HCT116 (cell line): ENCODE data around the gene TMEM252. TPM values are rescaled to one million over a fixed set of nuclear protein-coding genes. Genes with fewer than 3 reads are reported as not detected.

ENCODE experiments used
- ATAC-seq: fragments of 200-7000 bp; cut with Tn5 transposase; 2 replicates; pipeline ENCODE4 v1.9.1; 2020; ENCODE audit warnings: mild to moderate bottlenecking, moderate library complexity
- BruUV-seq: library from RNA; stranded (reverse); fragments of 400-500 nt; replicated peaks from 2 replicates; lab custom pipeline; 2021; lab: Mats Ljungman, UMichigan
- CTCF ChIA-PET: fragments of 300-600 bp; sonication (Branson Sonifier 250); formaldehyde crosslinking; loops from one replicate; lab custom pipeline; 2021; ENCODE audit warnings: antibody characterized with exemption; lab: Charles Lee
- POLR2A ChIA-PET: fragments of 300-600, 350-600 bp; sonication (Branson Sonifier 250); formaldehyde crosslinking; loops from one replicate; lab custom pipeline; 2021; ENCODE audit warnings: antibody characterized with exemption; lab: Charles Lee
- RAD21 ChIA-PET, 2 experiments: fragments of 300-600 bp; sonication (Branson Sonifier 250); formaldehyde crosslinking; loops; one replicate each; lab custom pipeline; 2023; ENCODE audit warnings: low total read pairs in 2 of 2; ENCODE audit not compliant: uncharacterized antibody in 2 of 2, unreplicated experiment in 2 of 2, low non-redundant PET in 1 of 2; lab: Charles Lee
- DNase-seq: peaks from one replicate; pipeline ENCODE4 v3.0.0-alpha.2; 2010; ENCODE audit warnings: low read depth, low spot score
- H2AFZ ChIP-seq: fragments of 200-600 bp; shearing (Covaris generic), sonication (generic); 2 replicates; pipeline ENCODE4 v1.6.1; 2017; ENCODE audit warnings: low read depth, mixed run types, mixed read lengths, antibody characterized with exemption, low read length; ENCODE audit not compliant: poor library complexity, severe bottlenecking
- H3K27ac ChIP-seq: 2 replicates; pipeline ENCODE4 v1.5.1; 2012; ENCODE audit warnings: low read depth, low read length
- H3K27me3 ChIP-seq: fragments of 200-600 bp; sonication (generic); 2 replicates; pipeline ENCODE4 v1.6.1; 2016; ENCODE audit warnings: mixed run types, low read length, mixed read lengths; ENCODE audit not compliant: insufficient read depth
- H3K36me3 ChIP-seq, 2 experiments: fragments of 200-500 bp in 1 of 2; fragments of 200-600 bp in 1 of 2; sonication (Bioruptor generic) in 1 of 2; sonication (generic) in 1 of 2; 2 replicates each; pipeline versions ENCODE4 v1.5.1 to v1.6.1; 2014 to 2016; ENCODE audit warnings: low read length in 2 of 2, inconsistent platforms in 1 of 2, mixed read lengths in 1 of 2, mixed run types in 1 of 2; ENCODE audit not compliant: insufficient read depth in 2 of 2, control insufficient read depth in 1 of 2
- H3K4me1 ChIP-seq, 2 experiments: fragments of 200-600 bp in 1 of 2; sonication (generic) in 1 of 2; 2 replicates each; pipeline versions ENCODE4 v1.5.1 to v1.6.1; 2012 to 2017; ENCODE audit warnings: low read length in 2 of 2, inconsistent platforms in 1 of 2, mild to moderate bottlenecking in 1 of 2, mixed read lengths in 1 of 2, mixed run types in 1 of 2, moderate library complexity in 1 of 2; ENCODE audit not compliant: insufficient read depth in 2 of 2, control insufficient read depth in 1 of 2
- H3K4me2 ChIP-seq: fragments of 200-600 bp; sonication (generic); 2 replicates; pipeline ENCODE4 v1.6.1; 2017; ENCODE audit warnings: mixed run types, low read length, mixed read lengths
- H3K4me3 ChIP-seq, 2 experiments: fragments of 200-600 bp in 1 of 2; sonication (generic) in 1 of 2; replicated peaks in 1 of 2; 2 replicates each; pipeline ENCODE4 v1.5.1; 2011 to 2016; ENCODE audit warnings: low read length in 2 of 2, control low read depth in 1 of 2, low read depth in 1 of 2, mild to moderate bottlenecking in 1 of 2, mixed read lengths in 1 of 2, mixed run types in 1 of 2
- H3K79me2 ChIP-seq: fragments of 200-600 bp; sonication (generic); 2 replicates; pipeline ENCODE4 v1.6.1; 2017; ENCODE audit warnings: mild to moderate bottlenecking, mixed run types, low read length, moderate library complexity, mixed read lengths; ENCODE audit not compliant: insufficient read depth
- H3K9ac ChIP-seq: fragments of 200-600 bp; sonication (generic); 2 replicates; pipeline ENCODE4 v1.6.1; 2016; ENCODE audit warnings: low read length, mixed read lengths
- H3K9me2 ChIP-seq: fragments of 200-600 bp; sonication (generic), shearing (Covaris generic); 2 replicates; pipeline ENCODE4 v1.6.1; 2017; ENCODE audit warnings: mixed run types, mild to moderate bottlenecking, moderate library complexity; ENCODE audit not compliant: insufficient read depth
- H3K9me3 ChIP-seq, 2 experiments: fragments of 200-500 bp in 1 of 2; fragments of 200-600 bp in 1 of 2; sonication (Bioruptor generic) in 1 of 2; sonication (generic) in 1 of 2; 2 replicates each; pipeline ENCODE4 v1.6.1; 2014 to 2017; ENCODE audit warnings: low read length in 2 of 2, mixed read lengths in 2 of 2, inconsistent platforms in 1 of 2, low read depth in 1 of 2, mild to moderate bottlenecking in 1 of 2, mixed run types in 1 of 2, moderate library complexity in 1 of 2; ENCODE audit not compliant: control insufficient read depth in 1 of 2, insufficient read depth in 1 of 2
- H4K20me1 ChIP-seq: fragments of 200-600 bp; sonication (generic), shearing (Covaris generic); 2 replicates; pipeline ENCODE4 v1.6.1; 2017; ENCODE audit warnings: mixed run types, mild to moderate bottlenecking, moderate library complexity; ENCODE audit not compliant: insufficient read depth
- CEBPB ChIP-seq: IDR thresholded peaks from 2 replicates; pipeline ENCODE4 v1.6.1; 2012; ENCODE audit warnings: low read depth
- EGR1 ChIP-seq: IDR thresholded peaks from 2 replicates; pipeline ENCODE4 v1.6.1; 2012; ENCODE audit warnings: low read depth
- ELF1 ChIP-seq: IDR thresholded peaks from 2 replicates; pipeline ENCODE4 v1.6.1; 2012; ENCODE audit warnings: low read depth, borderline replicate concordance
- EZH2phosphoT487 ChIP-seq: fragments of 200-600 bp; IDR thresholded peaks from 2 replicates; pipeline ENCODE4 v1.6.1; 2018; ENCODE audit warnings: antibody characterized with exemption, borderline replicate concordance
- JUND ChIP-seq: IDR thresholded peaks from 2 replicates; pipeline ENCODE4 v1.6.1; 2012
- SP1 ChIP-seq: IDR thresholded peaks from 2 replicates; pipeline ENCODE4 v1.6.1; 2012; ENCODE audit warnings: low read depth
- SRF ChIP-seq: IDR thresholded peaks from 2 replicates; pipeline ENCODE4 v1.6.1; 2012; ENCODE audit warnings: low read depth
- YY1 ChIP-seq: IDR thresholded peaks from 2 replicates; pipeline ENCODE4 v1.6.1; 2011; ENCODE audit warnings: low read length, low read depth, moderate library complexity, mild to moderate bottlenecking; ENCODE audit not compliant: insufficient replicate concordance; ENCODE audit errors: extremely low read depth
- ZNF274 ChIP-seq: fragments of 200-500 bp; sonication (Bioruptor generic); IDR thresholded peaks from 2 replicates; pipeline ENCODE4 v1.6.1; 2014; ENCODE audit warnings: mild to moderate bottlenecking, low read depth, low read length, inconsistent platforms
- intact Hi-C: fragments of 100-400 bp; cut with micrococcal nuclease; formaldehyde crosslinking; loops from 2 replicates; pipeline ENCODE4 v1.10.0; 2022
- total RNA-seq: library from RNA; stranded (reverse); gene quantifications from one replicate; pipeline ENCODE4 v1.2.1, GENCODE V29; 2021; ENCODE audit not compliant: unreplicated experiment
- TF ChIP-seq, protein P1 (sequence below): IDR thresholded peaks from 2 replicates; pipeline ENCODE4 v1.6.1; 2012
- TF ChIP-seq, protein P2 (sequence below): IDR thresholded peaks from 2 replicates; pipeline ENCODE4 v1.6.1; 2012; ENCODE audit warnings: low read depth

The TMEM252 gene
- total RNA-seq, 1 experiment from 2014 or later: not detected

DNA sequence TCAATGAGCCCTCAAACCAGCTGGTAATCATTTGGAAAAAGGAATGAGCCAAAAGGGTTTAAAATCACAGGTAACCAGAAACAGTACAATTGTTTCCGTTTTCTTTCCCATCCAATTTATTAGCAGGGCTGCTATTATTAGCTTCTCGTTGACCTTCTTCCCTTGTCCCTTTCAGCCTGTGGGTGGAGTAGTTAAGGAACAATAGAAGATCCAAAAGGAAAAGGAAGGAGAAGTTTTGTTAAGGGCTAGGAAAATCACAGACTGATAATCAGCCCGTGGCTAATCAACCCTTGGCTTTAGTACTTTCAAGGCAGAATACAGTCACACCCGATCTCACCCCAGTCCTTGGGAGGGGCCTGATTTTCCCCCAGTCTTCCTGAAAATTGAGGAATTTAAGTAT is 38.4 kb downstream of the TMEM252 start:
- no peaks in the 10 kb centered on the region for H3K4me1 ChIP-seq
- TF ChIP-seq ELF1 (no peak), JUND (no peak), EZH2phosphoT487 (no peak), YY1 (no peak), SP1 (no peak), ZNF274 (no peak), SRF (no peak), CEBPB (no peak), EGR1 (no peak)
- TF ChIP-seq, protein P1, sequence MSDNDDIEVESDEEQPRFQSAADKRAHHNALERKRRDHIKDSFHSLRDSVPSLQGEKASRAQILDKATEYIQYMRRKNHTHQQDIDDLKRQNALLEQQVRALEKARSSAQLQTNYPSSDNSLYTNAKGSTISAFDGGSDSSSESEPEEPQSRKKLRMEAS: no peak
- TF ChIP-seq, protein P2, sequence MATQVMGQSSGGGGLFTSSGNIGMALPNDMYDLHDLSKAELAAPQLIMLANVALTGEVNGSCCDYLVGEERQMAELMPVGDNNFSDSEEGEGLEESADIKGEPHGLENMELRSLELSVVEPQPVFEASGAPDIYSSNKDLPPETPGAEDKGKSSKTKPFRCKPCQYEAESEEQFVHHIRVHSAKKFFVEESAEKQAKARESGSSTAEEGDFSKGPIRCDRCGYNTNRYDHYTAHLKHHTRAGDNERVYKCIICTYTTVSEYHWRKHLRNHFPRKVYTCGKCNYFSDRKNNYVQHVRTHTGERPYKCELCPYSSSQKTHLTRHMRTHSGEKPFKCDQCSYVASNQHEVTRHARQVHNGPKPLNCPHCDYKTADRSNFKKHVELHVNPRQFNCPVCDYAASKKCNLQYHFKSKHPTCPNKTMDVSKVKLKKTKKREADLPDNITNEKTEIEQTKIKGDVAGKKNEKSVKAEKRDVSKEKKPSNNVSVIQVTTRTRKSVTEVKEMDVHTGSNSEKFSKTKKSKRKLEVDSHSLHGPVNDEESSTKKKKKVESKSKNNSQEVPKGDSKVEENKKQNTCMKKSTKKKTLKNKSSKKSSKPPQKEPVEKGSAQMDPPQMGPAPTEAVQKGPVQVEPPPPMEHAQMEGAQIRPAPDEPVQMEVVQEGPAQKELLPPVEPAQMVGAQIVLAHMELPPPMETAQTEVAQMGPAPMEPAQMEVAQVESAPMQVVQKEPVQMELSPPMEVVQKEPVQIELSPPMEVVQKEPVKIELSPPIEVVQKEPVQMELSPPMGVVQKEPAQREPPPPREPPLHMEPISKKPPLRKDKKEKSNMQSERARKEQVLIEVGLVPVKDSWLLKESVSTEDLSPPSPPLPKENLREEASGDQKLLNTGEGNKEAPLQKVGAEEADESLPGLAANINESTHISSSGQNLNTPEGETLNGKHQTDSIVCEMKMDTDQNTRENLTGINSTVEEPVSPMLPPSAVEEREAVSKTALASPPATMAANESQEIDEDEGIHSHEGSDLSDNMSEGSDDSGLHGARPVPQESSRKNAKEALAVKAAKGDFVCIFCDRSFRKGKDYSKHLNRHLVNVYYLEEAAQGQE: no peak
- TF ChIP-seq, all 23 proteins: peak for 0
- Histone ChIP-seq H3K27me3 (peaks cover 26% of the 10 kb centered on the region; the same call in 1 of the 2 replicates), H3K9me3 (no peaks in the 10 kb centered on the region), H3K79me2 (no peaks in the 10 kb centered on the region), H3K9ac (no peak overlapping the region), H3K4me2 (no peak overlapping the region), H3K4me3 (no peak overlapping the region), H3K9me2 (no peaks in the 10 kb centered on the region), H3K27ac (no peak overlapping the region), H2AFZ (no peak overlapping the region), H3K36me3 (no peaks in the 10 kb centered on the region), H4K20me1 (no peaks in the 10 kb centered on the region)
- no peak for DNase-seq
- RAD21 ChIA-PET: no interaction called here
- POLR2A ChIA-PET: no interaction called here
- CTCF ChIA-PET: no interaction called here
- BruUV-seq: no TSS peak
- no peak for ATAC-seq
- intact Hi-C loops: no loop called here
